Prostate gland (tissue), 2 donors: ENCODE data around the gene CAMK2N2. TPM values are rescaled to one million over a fixed set of nuclear protein-coding genes. Genes with fewer than 3 reads are reported as not detected.
A peak's percentile ranks its signal among the peaks of the same experiment; 100 is the strongest.

Experiments
- DNase-seq: peaks from one replicate; pipeline ENCODE4 v3.0.0-alpha.2; 2019; ENCODE audit warnings: low spot score
- H3K27ac ChIP-seq, 2 donors: fragments of 200-600 bp; sonication (generic); 2 replicates each; pipeline ENCODE4 v1.5.1; 2017 to 2019
- H3K27me3 ChIP-seq: fragments of 200-600 bp; sonication (generic); replicated peaks from 2 replicates; pipeline ENCODE4 v1.5.1; 2019; ENCODE audit not compliant: insufficient read depth
- H3K36me3 ChIP-seq, 2 donors: fragments of 200-600 bp; sonication (generic); 1 replicate in 1 of 2; 2 replicates in 1 of 2; pipeline versions ENCODE4 v1.5.1 to v1.8.1; 2017 to 2019
- H3K4me1 ChIP-seq: fragments of 200-600 bp; sonication (generic); replicated peaks from 2 replicates; pipeline ENCODE4 v1.5.1; 2019
- H3K4me3 ChIP-seq, 2 donors: fragments of 200-600 bp; sonication (generic); 2 replicates each; pipeline ENCODE4 v1.5.1; 2017 to 2019
- H3K9me3 ChIP-seq: fragments of 200-600 bp; sonication (generic); 2 replicates; pipeline ENCODE4 v1.5.1; 2017
- CTCF ChIP-seq, 4 experiments: fragments of 200-600 bp in 2 of 4; fragments of 450-650 bp in 2 of 4; sonication (generic) in 2 of 4; IDR thresholded peaks; 1 replicate in 3 of 4; 2 replicates in 1 of 4; pipeline ENCODE4 v1.5.1; 2016 to 2019; ENCODE audit warnings: antibody characterized with exemption in 4 of 4, mild to moderate bottlenecking in 2 of 4, moderate library complexity in 2 of 4
- POLR2A ChIP-seq: fragments of 450-650 bp; IDR thresholded peaks from one replicate; pipeline ENCODE4 v1.6.1; 2016; ENCODE audit warnings: antibody characterized with exemption, mild to moderate bottlenecking
- POLR2AphosphoS5 ChIP-seq: sonication (generic); formaldehyde crosslinking; IDR thresholded peaks from one replicate; pipeline ENCODE4 v1.6.1; 2017; ENCODE audit warnings: antibody characterized with exemption
- WGBS: methylation state at CpG from one replicate; pipeline ENCODE4 v1.1.5; 2018; 5-methylcytosine and 5-hydroxymethylcytosine counted together
- intact Hi-C: fragments of 100-400 bp; cut with DNase I; formaldehyde crosslinking; loops from one replicate; pipeline ENCODE4 v1.14.2; 2022
- total RNA-seq, 2 donors: library from RNA; depleted of rRNA; stranded (reverse); fragments of >200 nt; gene quantifications; one replicate each; pipeline ENCODE4 v1.1.0, GENCODE V29; 2016

Gene CAMK2N2
- total RNA-seq, 2 donors from 2014 or later: 0.82 TPM; not detected in 1

- Histone ChIP-seq H3K4me1 (peaks cover 9% of the 10 kb centered on the region), H3K27me3 (no peaks in the 10 kb centered on the region), H3K9me3 (no peaks in the 10 kb centered on the region), H3K4me3 (peak overlapping the region; percentile 29 to 38), H3K36me3 (no peaks in the 10 kb centered on the region), H3K27ac (no peak overlapping the region)
- intact Hi-C loops: no loop called here
- WGBS: 9% methylated on average over 42 of the region's 79 CpGs
- peak; percentile 47 for DNase-seq
- TF ChIP-seq POLR2AphosphoS5 (peak; percentile 25), CTCF (IDR thresholded peaks at IDR 0.05) (no peak), POLR2A (no peak)
Observed at GRCh38 chr3:184230603-184231528, 30.5 kb downstream of the CAMK2N2 start.

GRCh38 chr3:184230081-184230602 lies 31.2 kb downstream of the CAMK2N2 start:
- WGBS: 0% methylated on average over 15 of the region's 61 CpGs
- H3K4me3 ChIP-seq: peak overlapping the region; percentile 29 to 38
- no peak overlapping the region for H3K27ac ChIP-seq
- no peaks in the 10 kb centered on the region for H3K36me3 ChIP-seq
- no peak for DNase-seq
- intact Hi-C loops: no loop called here
- no peaks in the 10 kb centered on the region for H3K27me3 ChIP-seq
- H3K9me3 ChIP-seq: no peaks in the 10 kb centered on the region
- H3K4me1 ChIP-seq: peaks cover 9% of the 10 kb centered on the region
- TF ChIP-seq POLR2AphosphoS5 (no peak), CTCF (IDR thresholded peaks at IDR 0.05) (no peak), POLR2A (no peak)

- intact Hi-C loops: no loop called here
- peak; percentile 37 for DNase-seq
- peak within 1 kb of the TSS; percentile 29 to 38 for H3K4me3 ChIP-seq
- TF ChIP-seq POLR2AphosphoS5: no peak
- TF ChIP-seq CTCF (IDR thresholded peaks at IDR 0.05): peak in 2 of 4 experiments; percentile 42 to 54
- TF ChIP-seq POLR2A: peak; percentile 23
- H3K36me3 ChIP-seq: no peaks in the 10 kb centered on the region
- WGBS: under 1% methylated on average over 29 of the region's 66 CpGs
- no peaks in the 10 kb centered on the region for H3K9me3 ChIP-seq
- H3K27me3 ChIP-seq: no peaks in the 10 kb centered on the region
- no peak within 1 kb of the TSS for H3K27ac ChIP-seq
- H3K4me1 ChIP-seq: peaks cover 9% of the 10 kb centered on the region
Observed at GRCh38 chr3:184229394-184230080, 31.8 kb downstream of the CAMK2N2 start, which contains the start of gene VWA5B2. Gene VWA5B2 (plus strand): TSS chr3:184229585. CDS start chr3:184230529, 944 bp downstream.

GRCh38 chr3:184228376-184229137 lies 32.8 kb downstream of the CAMK2N2 start:
- H3K27ac ChIP-seq: no peak overlapping the region
- H3K36me3 ChIP-seq: no peaks in the 10 kb centered on the region
- intact Hi-C loops: no loop called here
- 42% methylated on average over 12 of the region's 12 CpGs for WGBS
- H3K27me3 ChIP-seq: no peaks in the 10 kb centered on the region
- H3K4me3 ChIP-seq: no peak overlapping the region
- TF ChIP-seq POLR2AphosphoS5: no peak
- no peak for TF ChIP-seq POLR2A
- no peak for TF ChIP-seq CTCF (IDR thresholded peaks at IDR 0.05)
- H3K4me1 ChIP-seq: peaks cover 9% of the 10 kb centered on the region
- no peaks in the 10 kb centered on the region for H3K9me3 ChIP-seq
- no peak for DNase-seq
